ELR (cell line): ENCODE data around the gene KCNH8.
"Not testable (repeated sequence)": the region's sequence is repeated elsewhere in the genome, so short reads cannot be mapped to it uniquely, and the experiment has no call there.

Source experiments
- DNase-seq: peaks from one replicate; pipeline ENCODE4 v3.0.0-alpha.2; 2015; ENCODE audit warnings: low read depth

KCNH8 gene

GRCh38 chr3:19173945-19174344 lies 25.6 kb downstream of the KCNH8 start:
- no peak for DNase-seq

GRCh38 chr3:19183584-19183983 lies 35.3 kb downstream of the KCNH8 start:
- DNase-seq, result no peak

- no peak for DNase-seq
Measured at GRCh38 chr3:19190126-19190525, 41.8 kb downstream of the KCNH8 start.

GRCh38 chr3:19190602-19191001 lies 42.3 kb downstream of the KCNH8 start:
- DNase-seq, result no peak

GRCh38 chr3:19199131-19199530 lies 50.8 kb downstream of the KCNH8 start:
- no peak for DNase-seq

- DNase-seq, result no peak
Measured at GRCh38 chr3:19202303-19202702, 54.0 kb downstream of the KCNH8 start.

- no peak for DNase-seq
Measured at GRCh38 chr3:19202754-19203153, 54.4 kb downstream of the KCNH8 start.

- no peak for DNase-seq
Measured at GRCh38 chr3:19206540-19206939, 58.2 kb downstream of the KCNH8 start.

GRCh38 chr3:19213603-19214220 lies 65.4 kb downstream of the KCNH8 start:
- no peak for DNase-seq

GRCh38 chr3:19215427-19215826 lies 67.1 kb downstream of the KCNH8 start:
- DNase-seq, result no peak

- DNase-seq, result no peak
Measured at GRCh38 chr3:19216669-19217337, 68.5 kb downstream of the KCNH8 start.

GRCh38 chr3:19220311-19220710 lies 72.0 kb downstream of the KCNH8 start:
- no peak for DNase-seq

GRCh38 chr3:19221081-19221480 lies 72.8 kb downstream of the KCNH8 start:
- DNase-seq, result no peak

- DNase-seq, result no peak
Measured at GRCh38 chr3:19226479-19226878, 78.2 kb downstream of the KCNH8 start.

- DNase-seq, result no peak
Measured at GRCh38 chr3:19228167-19228566, 79.9 kb downstream of the KCNH8 start.

GRCh38 chr3:19229086-19229485 lies 80.8 kb downstream of the KCNH8 start:
- DNase-seq, result no peak

GRCh38 chr3:19229881-19230280 lies 81.6 kb downstream of the KCNH8 start:
- not testable (repeated sequence) for DNase-seq

GRCh38 chr3:19231792-19232461 lies 83.6 kb downstream of the KCNH8 start:
- no peak for DNase-seq

- DNase-seq, result no peak
Measured at GRCh38 chr3:19232566-19232965, 84.3 kb downstream of the KCNH8 start.

GRCh38 chr3:19233882-19234784 lies 85.8 kb downstream of the KCNH8 start:
- not testable (repeated sequence) for DNase-seq

GRCh38 chr3:19248143-19248542 lies 99.8 kb downstream of the KCNH8 start:
- no peak for DNase-seq

- no peak for DNase-seq
Measured at GRCh38 chr3:19248767-19249166, 100.5 kb downstream of the KCNH8 start.
